GM19438 (cell line): Measurements from ENCODE around the gene RGS13.

ENCODE experiments used
- ATAC-seq: cut with Tn5 transposase; IDR thresholded peaks from one replicate; pipeline ENCODE4 v1.9.1; 2021; ENCODE audit warnings: low read depth; ENCODE audit not compliant: unreplicated experiment

The RGS13 gene

GRCh38 chr1:192626366-192627179 lies 9.4 kb upstream of the RGS13 start:
- peak; percentile 82 for ATAC-seq

- ATAC-seq: peak; percentile 40
Observed at GRCh38 chr1:192627901-192628300, 8.0 kb upstream of the RGS13 start.

- ATAC-seq: no peak
Observed at GRCh38 chr1:192628396-192629057, 7.4 kb upstream of the RGS13 start.

- no peak for ATAC-seq
Observed at GRCh38 chr1:192629612-192630011, 6.3 kb upstream of the RGS13 start.

GRCh38 chr1:192630521-192631287 lies 5.2 kb upstream of the RGS13 start:
- no peak for ATAC-seq

- ATAC-seq: no peak
Observed at GRCh38 chr1:192631749-192632148, 4.2 kb upstream of the RGS13 start.

- ATAC-seq: no peak
Observed at GRCh38 chr1:192632188-192632587, 3.8 kb upstream of the RGS13 start.

- no peak for ATAC-seq
Observed at GRCh38 chr1:192632641-192633532, 3.1 kb upstream of the RGS13 start.

GRCh38 chr1:192633533-192634253 lies 2.3 kb upstream of the RGS13 start:
- no peak for ATAC-seq

- ATAC-seq: no peak
Observed at GRCh38 chr1:192635041-192635440, 906 bp upstream of the RGS13 start.

- ATAC-seq: peak; percentile 82
Observed at GRCh38 chr1:192639607-192640368, 3.8 kb downstream of the RGS13 start.

- ATAC-seq: no peak
Observed at GRCh38 chr1:192652159-192652558, 16.2 kb downstream of the RGS13 start.

- no peak for ATAC-seq
Observed at GRCh38 chr1:192654120-192654519, 18.2 kb downstream of the RGS13 start.

- ATAC-seq: no peak
Observed at GRCh38 chr1:192654591-192655251, 18.8 kb downstream of the RGS13 start.

- no peak for ATAC-seq
Observed at GRCh38 chr1:192657760-192658159, 21.8 kb downstream of the RGS13 start.

- no peak for ATAC-seq
Observed at GRCh38 chr1:192658255-192658654, 22.3 kb downstream of the RGS13 start.

GRCh38 chr1:192660613-192661012 lies 24.7 kb downstream of the RGS13 start:
- ATAC-seq: no peak

- ATAC-seq: no peak
Observed at GRCh38 chr1:192668409-192668983, 32.5 kb downstream of the RGS13 start.
